HCT116 (cell line): ENCODE results near the gene POMGNT2. TPM values are rescaled to one million over a fixed set of nuclear protein-coding genes. Genes with fewer than 3 reads are reported as not detected.
A peak's percentile ranks its signal among the peaks of the same experiment; 100 is the strongest.

ENCODE experiments used
- ATAC-seq: fragments of 200-7000 bp; cut with Tn5 transposase; 2 replicates; pipeline ENCODE4 v1.9.1; 2020; ENCODE audit warnings: mild to moderate bottlenecking, moderate library complexity
- BruUV-seq: library from RNA; stranded (reverse); fragments of 400-500 nt; replicated peaks from 2 replicates; lab custom pipeline; 2021; lab: Mats Ljungman, UMichigan
- CTCF ChIA-PET: fragments of 300-600 bp; sonication (Branson Sonifier 250); formaldehyde crosslinking; loops from one replicate; lab custom pipeline; 2021; ENCODE audit warnings: antibody characterized with exemption; lab: Charles Lee
- POLR2A ChIA-PET: fragments of 300-600, 350-600 bp; sonication (Branson Sonifier 250); formaldehyde crosslinking; loops from one replicate; lab custom pipeline; 2021; ENCODE audit warnings: antibody characterized with exemption; lab: Charles Lee
- RAD21 ChIA-PET, 2 experiments: fragments of 300-600 bp; sonication (Branson Sonifier 250); formaldehyde crosslinking; loops; one replicate each; lab custom pipeline; 2023; ENCODE audit warnings: low total read pairs in 2 of 2; ENCODE audit not compliant: uncharacterized antibody in 2 of 2, unreplicated experiment in 2 of 2, low non-redundant PET in 1 of 2; lab: Charles Lee
- DNase-seq: peaks from one replicate; pipeline ENCODE4 v3.0.0-alpha.2; 2010; ENCODE audit warnings: low read depth, low spot score
- H2AFZ ChIP-seq: fragments of 200-600 bp; shearing (Covaris generic), sonication (generic); 2 replicates; pipeline ENCODE4 v1.6.1; 2017; ENCODE audit warnings: low read depth, mixed run types, mixed read lengths, antibody characterized with exemption, low read length; ENCODE audit not compliant: poor library complexity, severe bottlenecking
- H3K27ac ChIP-seq: 2 replicates; pipeline ENCODE4 v1.5.1; 2012; ENCODE audit warnings: low read depth, low read length
- H3K27me3 ChIP-seq: fragments of 200-600 bp; sonication (generic); 2 replicates; pipeline ENCODE4 v1.6.1; 2016; ENCODE audit warnings: mixed run types, low read length, mixed read lengths; ENCODE audit not compliant: insufficient read depth
- H3K36me3 ChIP-seq, 2 experiments: fragments of 200-500 bp in 1 of 2; fragments of 200-600 bp in 1 of 2; sonication (Bioruptor generic) in 1 of 2; sonication (generic) in 1 of 2; 2 replicates each; pipeline versions ENCODE4 v1.5.1 to v1.6.1; 2014 to 2016; ENCODE audit warnings: low read length in 2 of 2, inconsistent platforms in 1 of 2, mixed read lengths in 1 of 2, mixed run types in 1 of 2; ENCODE audit not compliant: insufficient read depth in 2 of 2, control insufficient read depth in 1 of 2
- H3K4me1 ChIP-seq, 2 experiments: fragments of 200-600 bp in 1 of 2; sonication (generic) in 1 of 2; 2 replicates each; pipeline versions ENCODE4 v1.5.1 to v1.6.1; 2012 to 2017; ENCODE audit warnings: low read length in 2 of 2, inconsistent platforms in 1 of 2, mild to moderate bottlenecking in 1 of 2, mixed read lengths in 1 of 2, mixed run types in 1 of 2, moderate library complexity in 1 of 2; ENCODE audit not compliant: insufficient read depth in 2 of 2, control insufficient read depth in 1 of 2
- H3K4me2 ChIP-seq: fragments of 200-600 bp; sonication (generic); 2 replicates; pipeline ENCODE4 v1.6.1; 2017; ENCODE audit warnings: mixed run types, low read length, mixed read lengths
- H3K4me3 ChIP-seq, 2 experiments: fragments of 200-600 bp in 1 of 2; sonication (generic) in 1 of 2; replicated peaks in 1 of 2; 2 replicates each; pipeline ENCODE4 v1.5.1; 2011 to 2016; ENCODE audit warnings: low read length in 2 of 2, control low read depth in 1 of 2, low read depth in 1 of 2, mild to moderate bottlenecking in 1 of 2, mixed read lengths in 1 of 2, mixed run types in 1 of 2
- H3K79me2 ChIP-seq: fragments of 200-600 bp; sonication (generic); 2 replicates; pipeline ENCODE4 v1.6.1; 2017; ENCODE audit warnings: mild to moderate bottlenecking, mixed run types, low read length, moderate library complexity, mixed read lengths; ENCODE audit not compliant: insufficient read depth
- H3K9ac ChIP-seq: fragments of 200-600 bp; sonication (generic); 2 replicates; pipeline ENCODE4 v1.6.1; 2016; ENCODE audit warnings: low read length, mixed read lengths
- H3K9me2 ChIP-seq: fragments of 200-600 bp; sonication (generic), shearing (Covaris generic); 2 replicates; pipeline ENCODE4 v1.6.1; 2017; ENCODE audit warnings: mixed run types, mild to moderate bottlenecking, moderate library complexity; ENCODE audit not compliant: insufficient read depth
- H3K9me3 ChIP-seq, 2 experiments: fragments of 200-500 bp in 1 of 2; fragments of 200-600 bp in 1 of 2; sonication (Bioruptor generic) in 1 of 2; sonication (generic) in 1 of 2; 2 replicates each; pipeline ENCODE4 v1.6.1; 2014 to 2017; ENCODE audit warnings: low read length in 2 of 2, mixed read lengths in 2 of 2, inconsistent platforms in 1 of 2, low read depth in 1 of 2, mild to moderate bottlenecking in 1 of 2, mixed run types in 1 of 2, moderate library complexity in 1 of 2; ENCODE audit not compliant: control insufficient read depth in 1 of 2, insufficient read depth in 1 of 2
- H4K20me1 ChIP-seq: fragments of 200-600 bp; sonication (generic), shearing (Covaris generic); 2 replicates; pipeline ENCODE4 v1.6.1; 2017; ENCODE audit warnings: mixed run types, mild to moderate bottlenecking, moderate library complexity; ENCODE audit not compliant: insufficient read depth
- CBX3 ChIP-seq: IDR thresholded peaks from 2 replicates; pipeline ENCODE4 v1.6.1; 2012; ENCODE audit warnings: low read depth
- ELF1 ChIP-seq: IDR thresholded peaks from 2 replicates; pipeline ENCODE4 v1.6.1; 2012; ENCODE audit warnings: low read depth, borderline replicate concordance
- EZH2 ChIP-seq: fragments of 200-600 bp; sonication (generic); IDR thresholded peaks from 2 replicates; pipeline ENCODE4 v1.6.1; 2017; ENCODE audit warnings: antibody characterized with exemption, mixed run types
- EZH2phosphoT487 ChIP-seq: fragments of 200-600 bp; IDR thresholded peaks from 2 replicates; pipeline ENCODE4 v1.6.1; 2018; ENCODE audit warnings: antibody characterized with exemption, borderline replicate concordance
- POLR2AphosphoS5 ChIP-seq: IDR thresholded peaks from 2 replicates; pipeline ENCODE4 v1.6.1; 2011; ENCODE audit warnings: mild to moderate bottlenecking, low read depth, low read length, moderate library complexity
- RAD21 ChIP-seq: IDR thresholded peaks from 2 replicates; pipeline ENCODE4 v1.6.1; 2012; ENCODE audit warnings: low read depth, mild to moderate bottlenecking
- SIN3A ChIP-seq: IDR thresholded peaks from 2 replicates; pipeline ENCODE4 v1.6.1; 2012; ENCODE audit warnings: low read depth
- SP1 ChIP-seq: IDR thresholded peaks from 2 replicates; pipeline ENCODE4 v1.6.1; 2012; ENCODE audit warnings: low read depth
- SRF ChIP-seq: IDR thresholded peaks from 2 replicates; pipeline ENCODE4 v1.6.1; 2012; ENCODE audit warnings: low read depth
- YY1 ChIP-seq: IDR thresholded peaks from 2 replicates; pipeline ENCODE4 v1.6.1; 2011; ENCODE audit warnings: low read length, low read depth, moderate library complexity, mild to moderate bottlenecking; ENCODE audit not compliant: insufficient replicate concordance; ENCODE audit errors: extremely low read depth
- intact Hi-C: fragments of 100-400 bp; cut with micrococcal nuclease; formaldehyde crosslinking; loops from 2 replicates; pipeline ENCODE4 v1.10.0; 2022
- total RNA-seq: library from RNA; stranded (reverse); gene quantifications from one replicate; pipeline ENCODE4 v1.2.1, GENCODE V29; 2021; ENCODE audit not compliant: unreplicated experiment
- TF ChIP-seq, protein P1 (sequence below), 3 experiments: fragments of 200-600 bp in 1 of 3; sonication (generic) in 1 of 3; IDR thresholded peaks in 2 of 3; conservative IDR thresholded peaks in 1 of 3; 2 replicates each; pipeline ENCODE4 v1.5.1; 2012 to 2017; ENCODE audit warnings: low read depth in 2 of 3, low read length in 2 of 3, antibody characterized with exemption in 1 of 3, borderline replicate concordance in 1 of 3, control low read depth in 1 of 3, mild to moderate bottlenecking in 1 of 3, mixed read lengths in 1 of 3, mixed run types in 1 of 3, moderate library complexity in 1 of 3; ENCODE audit not compliant: insufficient read depth in 1 of 3

The POMGNT2 gene
- total RNA-seq, 1 experiment from 2014 or later, result 21.6 TPM

DNA sequence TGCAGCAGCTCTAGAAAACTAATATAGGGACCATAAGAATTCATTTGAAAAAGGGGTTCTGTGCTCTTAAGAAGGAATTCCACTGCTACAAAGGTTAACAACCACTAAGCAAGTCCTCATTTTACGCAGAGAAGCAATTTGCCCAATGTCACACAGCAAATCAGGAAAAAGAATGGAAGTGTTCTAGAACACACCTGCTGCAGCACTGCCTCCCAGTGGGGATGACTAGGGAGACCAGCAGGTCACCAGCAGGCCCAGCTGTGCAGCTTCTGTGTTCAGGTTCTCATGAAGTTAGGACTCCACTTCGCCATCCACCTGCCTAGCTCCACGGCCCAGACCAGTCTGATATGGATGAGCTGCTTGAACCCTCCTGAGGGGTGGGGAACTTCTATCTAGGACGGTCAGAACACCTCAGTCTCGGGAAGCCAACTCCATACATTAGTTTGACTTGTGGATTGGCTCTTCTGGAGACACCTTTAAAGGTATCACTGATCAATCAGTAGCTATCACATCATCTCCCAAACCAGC lies 18.6 kb downstream of the POMGNT2 start:
- ATAC-seq (peak; percentile 58), DNase-seq (no peak)
- ChIA-PET RAD21 (interaction anchor here in 1 of 2 experiments (0.8 kb wide), 1 partner anchor 126 kb away, joined by 4 read pairs; no protein-coding TSS in a partner anchor), CTCF (interaction anchor here (1.7 to 4.8 kb wide), 2 partner anchors 16 to 126 kb away, joined by 6 to 27 read pairs; no protein-coding TSS in a partner anchor), POLR2A (no interaction called here)
- peaks cover 22% of the 10 kb centered on the region; the same call in 1 of the 2 replicates for H3K79me2 ChIP-seq
- H2AFZ ChIP-seq, result no peak overlapping the region
- no peaks in the 10 kb centered on the region for H3K27me3 ChIP-seq
- no peaks in the 10 kb centered on the region for H4K20me1 ChIP-seq
- H3K4me2 ChIP-seq, result no peak overlapping the region
- H3K9ac ChIP-seq, result no peak overlapping the region
- BruUV-seq, result no TSS peak
- no peaks in the 10 kb centered on the region for H3K36me3 ChIP-seq
- intact Hi-C loops, result no loop called here
- H3K9me2 ChIP-seq, result no peaks in the 10 kb centered on the region
- no peak overlapping the region for H3K27ac ChIP-seq
- TF ChIP-seq CBX3 (no peak), ELF1 (no peak), RAD21 (peak; percentile 39), YY1 (no peak), SP1 (no peak), EZH2phosphoT487 (no peak), SIN3A (no peak), SRF (no peak), EZH2 (no peak), POLR2AphosphoS5 (no peak)
- TF ChIP-seq, protein P1, sequence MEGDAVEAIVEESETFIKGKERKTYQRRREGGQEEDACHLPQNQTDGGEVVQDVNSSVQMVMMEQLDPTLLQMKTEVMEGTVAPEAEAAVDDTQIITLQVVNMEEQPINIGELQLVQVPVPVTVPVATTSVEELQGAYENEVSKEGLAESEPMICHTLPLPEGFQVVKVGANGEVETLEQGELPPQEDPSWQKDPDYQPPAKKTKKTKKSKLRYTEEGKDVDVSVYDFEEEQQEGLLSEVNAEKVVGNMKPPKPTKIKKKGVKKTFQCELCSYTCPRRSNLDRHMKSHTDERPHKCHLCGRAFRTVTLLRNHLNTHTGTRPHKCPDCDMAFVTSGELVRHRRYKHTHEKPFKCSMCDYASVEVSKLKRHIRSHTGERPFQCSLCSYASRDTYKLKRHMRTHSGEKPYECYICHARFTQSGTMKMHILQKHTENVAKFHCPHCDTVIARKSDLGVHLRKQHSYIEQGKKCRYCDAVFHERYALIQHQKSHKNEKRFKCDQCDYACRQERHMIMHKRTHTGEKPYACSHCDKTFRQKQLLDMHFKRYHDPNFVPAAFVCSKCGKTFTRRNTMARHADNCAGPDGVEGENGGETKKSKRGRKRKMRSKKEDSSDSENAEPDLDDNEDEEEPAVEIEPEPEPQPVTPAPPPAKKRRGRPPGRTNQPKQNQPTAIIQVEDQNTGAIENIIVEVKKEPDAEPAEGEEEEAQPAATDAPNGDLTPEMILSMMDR (IDR thresholded peaks at IDR 0.05 in 2 of 3, conservative IDR thresholded peaks at IDR 0.05 in 1 of 3; ENCODE audit: borderline replicate concordance in 1 of 3, insufficient read depth in 1 of 3, low read depth in 2 of 3, low read length in 2 of 3), result peak in 2 of 3 experiments; percentile 25 to 38; a peak in 3 of 6 replicates
- no peaks in the 10 kb centered on the region for H3K9me3 ChIP-seq
- H3K4me3 ChIP-seq, result no peak overlapping the region
- no peaks in the 10 kb centered on the region for H3K4me1 ChIP-seq
